OCI-LY3 (cell line): ENCODE measurements around the gene MKI67.

Experiments used
- CTCF ChIP-seq: fragments of 200-600, 300-600 bp; sonication (generic); IDR thresholded peaks from 2 replicates; pipeline ENCODE4 v1.5.1; 2014; ENCODE audit warnings: antibody characterized with exemption, low read length, low read depth
- EZH2phosphoT487 ChIP-seq: fragments of 200-600 bp; shearing (Covaris generic); IDR thresholded peaks from 2 replicates; pipeline ENCODE4 v1.6.1; 2018; ENCODE audit warnings: antibody characterized with exemption, mixed run types, low read depth

GRCh38 chr10:128173386-128173785 is 47.2 kb upstream of the MKI67 start:
- TF ChIP-seq CTCF (no peak), EZH2phosphoT487 (no peak)
